GM19463 (cell line): Measurements from ENCODE around the gene PLEKHA6.
"Not testable (repeated sequence)": the region's sequence is repeated elsewhere in the genome, so short reads cannot be mapped to it uniquely, and the experiment has no call there.

Experiments used
- ATAC-seq: cut with Tn5 transposase; IDR thresholded peaks from one replicate; pipeline ENCODE4 v1.9.1; 2021; ENCODE audit warnings: mild to moderate bottlenecking, moderate library complexity; ENCODE audit not compliant: unreplicated experiment

Gene PLEKHA6

GRCh38 chr1:204249736-204250427, 109.8 kb downstream of the PLEKHA6 start:
- no peak for ATAC-seq

GRCh38 chr1:204248954-204249353, 110.8 kb downstream of the PLEKHA6 start:
- no peak for ATAC-seq

- no peak for ATAC-seq
Measured at GRCh38 chr1:204246876-204247275, 112.9 kb downstream of the PLEKHA6 start.

- no peak for ATAC-seq
Measured at GRCh38 chr1:204242920-204243319, 116.8 kb downstream of the PLEKHA6 start.

GRCh38 chr1:204241914-204242313, 117.8 kb downstream of the PLEKHA6 start:
- no peak for ATAC-seq

- ATAC-seq, result no peak
Measured at GRCh38 chr1:204241050-204241449, 118.7 kb downstream of the PLEKHA6 start.

GRCh38 chr1:204240233-204240632, 119.5 kb downstream of the PLEKHA6 start:
- ATAC-seq, result no peak

- ATAC-seq, result not testable (repeated sequence)
Measured at GRCh38 chr1:204239401-204239800, 120.3 kb downstream of the PLEKHA6 start.

- ATAC-seq, result not testable (repeated sequence)
Measured at GRCh38 chr1:204238520-204238919, 121.2 kb downstream of the PLEKHA6 start.

- ATAC-seq, result not testable (repeated sequence)
Measured at GRCh38 chr1:204237515-204237914, 122.2 kb downstream of the PLEKHA6 start.

- no peak for ATAC-seq
Measured at GRCh38 chr1:204232526-204232925, 127.2 kb downstream of the PLEKHA6 start.

- no peak for ATAC-seq
Measured at GRCh38 chr1:204230211-204230610, 129.5 kb downstream of the PLEKHA6 start.

GRCh38 chr1:204228896-204229295, 130.8 kb downstream of the PLEKHA6 start:
- no peak for ATAC-seq

- ATAC-seq, result no peak
Measured at GRCh38 chr1:204227996-204228785, 131.5 kb downstream of the PLEKHA6 start.

GRCh38 chr1:204227351-204227750, 132.4 kb downstream of the PLEKHA6 start:
- no peak for ATAC-seq

GRCh38 chr1:204225841-204226735, 133.6 kb downstream of the PLEKHA6 start:
- no peak for ATAC-seq

GRCh38 chr1:204224655-204225054, 135.1 kb downstream of the PLEKHA6 start:
- no peak for ATAC-seq

- no peak for ATAC-seq
Measured at GRCh38 chr1:204223129-204223860, 136.4 kb downstream of the PLEKHA6 start.

GRCh38 chr1:204222764-204223055, 137.0 kb downstream of the PLEKHA6 start:
- no peak for ATAC-seq

- no peak for ATAC-seq
Measured at GRCh38 chr1:204222006-204222763, 137.5 kb downstream of the PLEKHA6 start.
